Caco-2 (cell line): ENCODE results near the gene TMEM236. TPM values are rescaled to one million over a fixed set of nuclear protein-coding genes. Genes with fewer than 3 reads are reported as not detected.

Source experiments
- BruUV-seq: library from RNA; stranded (reverse); fragments of 400-500 nt; replicated peaks from 2 replicates; lab custom pipeline; 2021; lab: Mats Ljungman, UMichigan
- CTCF ChIA-PET: fragments of 300-600 bp; sonication (Branson Sonifier 250); formaldehyde crosslinking; loops from one replicate; lab custom pipeline; 2022; ENCODE audit warnings: antibody characterized with exemption; lab: Charles Lee
- POLR2A ChIA-PET: fragments of 300-600 bp; sonication (Branson Sonifier 250); formaldehyde crosslinking; loops from one replicate; lab custom pipeline; 2022; ENCODE audit warnings: antibody characterized with exemption; lab: Charles Lee
- DNase-seq, 2 experiments: peaks; one replicate each; pipeline versions ENCODE4 v3.0.0 to v3.0.0-alpha.2; 2020 to 2022
- H3K27me3 ChIP-seq: replicated peaks from 2 replicates; pipeline ENCODE4 v1.6.0; 2011; ENCODE audit warnings: low read length; ENCODE audit not compliant: control insufficient read depth, insufficient read depth
- H3K36me3 ChIP-seq: 2 replicates; pipeline ENCODE4 v1.5.1; 2011; ENCODE audit warnings: low read length; ENCODE audit not compliant: control insufficient read depth, insufficient read depth
- H3K4me1 ChIP-seq: fragments of 250-450 bp; sonication (Bioruptor Pico); 2 replicates; pipeline ENCODE4 v1.5.1; 2020; ENCODE audit warnings: mild to moderate bottlenecking
- H3K4me3 ChIP-seq: 2 replicates; pipeline ENCODE4 v1.5.1; 2011; ENCODE audit warnings: low read depth, mild to moderate bottlenecking, control low read depth, low read length
- H3K9me3 ChIP-seq: fragments of 250-450 bp; sonication (Bioruptor Pico); 2 replicates; pipeline ENCODE4 v1.5.1; 2020; ENCODE audit warnings: mild to moderate bottlenecking, moderate library complexity
- H3K27ac Mint-ChIP-seq: one replicate; pipeline ENCODE4 v1.8.0; 2022; ENCODE audit warnings: mixed read lengths; ENCODE audit not compliant: unreplicated experiment
- H3K27me3 Mint-ChIP-seq: one replicate; pipeline ENCODE4 v1.8.0; 2022; ENCODE audit warnings: mixed read lengths; ENCODE audit not compliant: insufficient read depth, unreplicated experiment
- H3K36me3 Mint-ChIP-seq: one replicate; pipeline ENCODE4 v1.8.0; 2022; ENCODE audit warnings: mild to moderate bottlenecking, mixed read lengths; ENCODE audit not compliant: insufficient read depth, unreplicated experiment
- H3K4me1 Mint-ChIP-seq: one replicate; pipeline ENCODE4 v1.8.0; 2022; ENCODE audit warnings: low read depth, mixed read lengths; ENCODE audit not compliant: unreplicated experiment
- H3K4me3 Mint-ChIP-seq: one replicate; pipeline ENCODE4 v1.8.0; 2022; ENCODE audit warnings: mild to moderate bottlenecking, moderate library complexity, mixed read lengths; ENCODE audit not compliant: unreplicated experiment
- H3K9me3 Mint-ChIP-seq: one replicate; pipeline ENCODE4 v1.8.0; 2022; ENCODE audit warnings: mixed read lengths; ENCODE audit not compliant: unreplicated experiment
- CTCF ChIP-seq, 2 experiments: fragments of 200-600 bp in 1 of 2; IDR thresholded peaks; 1 replicate in 1 of 2; 2 replicates in 1 of 2; pipeline versions ENCODE4 v1.5.1 to v1.8.0; 2011 to 2022; ENCODE audit warnings: antibody characterized with exemption in 1 of 2, control low read depth in 1 of 2, inconsistent platforms in 1 of 2, low read depth in 1 of 2, low read length in 1 of 2, mild to moderate bottlenecking in 1 of 2, moderate library complexity in 1 of 2; ENCODE audit not compliant: insufficient read depth in 1 of 2, severe bottlenecking in 1 of 2, unreplicated experiment in 1 of 2
- intact Hi-C: fragments of 100-400 bp; cut with micrococcal nuclease; formaldehyde crosslinking; loops from one replicate; pipeline ENCODE4 v1.10.0; 2022; ENCODE audit not compliant: unreplicated experiment
- total RNA-seq: library from RNA; stranded (reverse); gene quantifications from 2 replicates; pipeline ENCODE4 v1.2.3, GENCODE V29; 2022

TMEM236 gene
- total RNA-seq, 1 experiment from 2014 or later: 0.64 TPM

- BruUV-seq: TSS peak; percentile 21
- no peaks in the 10 kb centered on the region for H3K9me3 Mint-ChIP-seq
- H3K36me3 Mint-ChIP-seq: peaks cover 68% of the 10 kb centered on the region
- peaks cover 3% of the 10 kb centered on the region; the same call in 1 of the 2 replicates for H3K36me3 ChIP-seq
- no peak overlapping the region for H3K4me3 ChIP-seq
- no peaks in the 10 kb centered on the region for H3K4me1 Mint-ChIP-seq
- ChIA-PET CTCF (interaction anchor here (0.8 kb wide), 1 partner anchor 93 kb away, joined by 8 read pairs; no protein-coding TSS in a partner anchor), POLR2A (interaction anchor here (1.1 kb wide), 1 partner anchor 65 kb away, joined by 5 read pairs; the partner anchor contains the start of gene STAM)
- no peak overlapping the region for H3K4me3 Mint-ChIP-seq
- no peaks in the 10 kb centered on the region for H3K27me3 ChIP-seq
- TF ChIP-seq CTCF (IDR thresholded peaks at IDR 0.05; ENCODE audit: insufficient read depth in 1 of 2, low read depth in 1 of 2, low read length in 1 of 2, severe bottlenecking in 1 of 2, unreplicated experiment in 1 of 2): no peak
- peaks cover 5% of the 10 kb centered on the region; the same call in 1 of the 2 replicates for H3K4me1 ChIP-seq
- H3K27ac Mint-ChIP-seq: no peak overlapping the region
- intact Hi-C loops: loop anchor here (5.0 kb wide), 2 partner anchors 57 to 92 kb away; partner anchors contain the start of gene HACD1
- no peaks in the 10 kb centered on the region for H3K9me3 ChIP-seq
- DNase-seq: no peak
- H3K27me3 Mint-ChIP-seq: no peaks in the 10 kb centered on the region
These were observed 42.5 kb upstream of the TMEM236 start for GRCh38 chr10:17709492-17709891.

- Mint-ChIP-seq H3K27ac (no peak overlapping the region), H3K36me3 (peaks cover 66% of the 10 kb centered on the region), H3K4me3 (no peak overlapping the region), H3K4me1 (no peaks in the 10 kb centered on the region), H3K27me3 (no peaks in the 10 kb centered on the region), H3K9me3 (no peaks in the 10 kb centered on the region)
- Histone ChIP-seq H3K27me3 (no peaks in the 10 kb centered on the region), H3K4me3 (no peak overlapping the region), H3K4me1 (peaks cover 5% of the 10 kb centered on the region; the same call in 1 of the 2 replicates), H3K36me3 (peaks cover 3% of the 10 kb centered on the region; the same call in 1 of the 2 replicates), H3K9me3 (no peaks in the 10 kb centered on the region)
- no TSS peak for BruUV-seq
- DNase-seq: no peak
- POLR2A ChIA-PET: no interaction called here
- CTCF ChIA-PET: no interaction called here
- intact Hi-C loops: no loop called here
- no peak for TF ChIP-seq CTCF (IDR thresholded peaks at IDR 0.05; ENCODE audit: insufficient read depth in 1 of 2, low read depth in 1 of 2, low read length in 1 of 2, severe bottlenecking in 1 of 2, unreplicated experiment in 1 of 2)
These were observed 41.8 kb upstream of the TMEM236 start for GRCh38 chr10:17710181-17710580.

GRCh38 chr10:17712053-17712452, 39.9 kb upstream of the TMEM236 start:
- no peak overlapping the region for H3K27ac Mint-ChIP-seq
- no peak overlapping the region for H3K4me3 Mint-ChIP-seq
- H3K9me3 ChIP-seq: no peaks in the 10 kb centered on the region
- no peak for DNase-seq
- peaks cover 5% of the 10 kb centered on the region; the same call in 1 of the 2 replicates for H3K4me1 ChIP-seq
- H3K4me3 ChIP-seq: no peak overlapping the region
- no peak for TF ChIP-seq CTCF (IDR thresholded peaks at IDR 0.05; ENCODE audit: insufficient read depth in 1 of 2, low read depth in 1 of 2, low read length in 1 of 2, severe bottlenecking in 1 of 2, unreplicated experiment in 1 of 2)
- H3K36me3 Mint-ChIP-seq: peaks cover 54% of the 10 kb centered on the region
- H3K4me1 Mint-ChIP-seq: no peaks in the 10 kb centered on the region
- intact Hi-C loops: no loop called here
- H3K36me3 ChIP-seq: peaks cover 2% of the 10 kb centered on the region; the same call in 1 of the 2 replicates
- ChIA-PET POLR2A (no interaction called here), CTCF (interaction anchor here (0.6 kb wide), 1 partner anchor 95 kb away, joined by 4 read pairs; the partner anchor contains the start of gene HACD1)
- no peaks in the 10 kb centered on the region for H3K27me3 ChIP-seq
- no peaks in the 10 kb centered on the region for H3K9me3 Mint-ChIP-seq
- H3K27me3 Mint-ChIP-seq: no peaks in the 10 kb centered on the region
- no TSS peak for BruUV-seq
